Spleen (tissue), 11 donors: ENCODE measurements around the gene KRTCAP2. TPM values are rescaled to one million over a fixed set of nuclear protein-coding genes. Genes with fewer than 3 reads are reported as not detected.

ENCODE experiments used
- DNase-seq: peaks from one replicate; pipeline ENCODE4 v3.0.0-alpha.2; 2020
- H3K27ac ChIP-seq, 8 donors: fragments of 200-600 bp; sonication (generic) in 7 of 8; 1 replicate in 4 of 8; 2 replicates in 4 of 8; pipeline versions ENCODE4 v1.5.0 to v1.8.0; 2016 to 2021; ENCODE audit warnings: inconsistent platforms in 4 of 8, mild to moderate bottlenecking in 4 of 8, moderate library complexity in 1 of 8
- H3K27me3 ChIP-seq, 7 donors: fragments of 200-600 bp; sonication (generic) in 6 of 7; replicated peaks in 1 of 7; 1 replicate in 4 of 7; 2 replicates in 3 of 7; pipeline versions ENCODE4 v1.5.0 to v1.8.0; 2016 to 2021; ENCODE audit warnings: inconsistent platforms in 3 of 7, mild to moderate bottlenecking in 1 of 7
- H3K36me3 ChIP-seq, 6 donors: fragments of 200-600 bp; sonication (generic) in 5 of 6; 1 replicate in 4 of 6; 2 replicates in 2 of 6; pipeline versions ENCODE4 v1.5.0 to v1.8.0; 2016 to 2021; ENCODE audit warnings: inconsistent platforms in 2 of 6
- H3K4me1 ChIP-seq, 6 donors: fragments of 200-600 bp; sonication (generic) in 5 of 6; 1 replicate in 3 of 6; 2 replicates in 3 of 6; pipeline versions ENCODE4 v1.5.0 to v1.8.0; 2016 to 2021; ENCODE audit warnings: inconsistent platforms in 3 of 6
- H3K4me3 ChIP-seq, 8 donors: fragments of 200-600 bp; sonication (generic) in 7 of 8; 1 replicate in 4 of 8; 2 replicates in 4 of 8; pipeline versions ENCODE4 v1.5.0 to v1.8.0; 2016 to 2021; ENCODE audit warnings: inconsistent platforms in 4 of 8, mild to moderate bottlenecking in 4 of 8, moderate library complexity in 2 of 8
- H3K9me3 ChIP-seq, 8 donors: fragments of 200-600 bp; sonication (generic) in 7 of 8; 1 replicate in 4 of 8; 2 replicates in 4 of 8; pipeline versions ENCODE4 v1.5.0 to v1.8.0; 2016 to 2021; ENCODE audit warnings: inconsistent platforms in 4 of 8
- CTCF ChIP-seq, 11 experiments: fragments of 200-600 bp in 7 of 11; fragments of 450-650 bp in 4 of 11; sonication (generic) in 4 of 11; IDR thresholded peaks in 8 of 11; conservative IDR thresholded peaks in 3 of 11; 1 replicate in 7 of 11; 2 replicates in 4 of 11; pipeline versions ENCODE4 v1.4.0 to v1.8.0; 2016 to 2021; ENCODE audit warnings: antibody characterized with exemption in 11 of 11, inconsistent platforms in 4 of 11, mild to moderate bottlenecking in 1 of 11
- POLR2A ChIP-seq, 3 donors: fragments of 450-650 bp; IDR thresholded peaks; one replicate each; pipeline ENCODE4 v1.5.1; 2017; ENCODE audit warnings: antibody characterized with exemption in 3 of 3, mild to moderate bottlenecking in 1 of 3
- POLR2AphosphoS5 ChIP-seq, 3 donors: sonication (generic); formaldehyde crosslinking; IDR thresholded peaks; one replicate each; pipeline ENCODE4 v1.5.1; 2017; ENCODE audit warnings: antibody characterized with exemption in 3 of 3
- WGBS, 5 donors: extraction: QIAGEN DNeasy Blood & Tissue Kit in 3 of 5; methylation state at CpG; one replicate each; pipeline versions ENCODE4 v1.1.5 to v1.1.7; 2013 to 2018; 5-methylcytosine and 5-hydroxymethylcytosine counted together
- intact Hi-C: fragments of 100-400 bp; cut with DNase I; formaldehyde crosslinking; loops from one replicate; pipeline ENCODE4 v1.15.0; 2023; ENCODE audit warnings: low total_unique reads
- polyA plus RNA-seq, 3 donors: library from polyadenylated mRNA; stranded (reverse); fragments of 200-250 nt; gene quantifications; one replicate each; pipeline ENCODE4 v1.2.1, GENCODE V29; 2013
- total RNA-seq, 7 donors: library from RNA; depleted of rRNA in 3 of 7; stranded (reverse); fragments of >200 nt in 3 of 7; fragmentation: NEBNext Ultra II Directional in 4 of 7; extraction: Animal tissue kit (Norgen Biotek cat#: 25700) in 4 of 7; gene quantifications; one replicate each; pipeline versions ENCODE4 v1.1.0 to v1.2.1, GENCODE V29; 2016 to 2021
- donor health status: healthy with polysubstance abuse.
- donor health status: DM: no; HTN: no; CAD: no; lungs with moderate emphysema.
- donor health status: DM: no; HTN: no; CAD: no.
- donor health status: Bipolar disorder and iron deficiency.
- donor health status: healthy.
- donor health status: DM: no; HTN: no; CAD: no.
- donor health status: DM: yes; HTN: yes; CAD: no.

KRTCAP2 gene
- total and polyA plus RNA-seq, 10 donors = 113 to 203 (median 146) TPM

- intact Hi-C loops = loop anchor here (10.0 kb wide), 1 partner anchor 46 kb away; no protein-coding TSS in a partner anchor
- TF ChIP-seq CTCF (IDR thresholded peaks at IDR 0.05 in 8 of 11, conservative IDR thresholded peaks at IDR 0.05 in 3 of 11) (no peak), POLR2AphosphoS5 (IDR thresholded peaks at IDR 0.05) (peak; percentile 13 to 72 (median 37)), POLR2A (IDR thresholded peaks at IDR 0.05) (no peak)
- Histone ChIP-seq H3K4me1 (peaks cover 5 to 63% (median 34%) of the 10 kb centered on the region in 6 donors), H3K36me3 (peaks cover 0 to 23% (median 0%) of the 10 kb centered on the region in 6 donors), H3K9me3 (no peaks in the 10 kb centered on the region), H3K27ac (peak overlapping the region in 3 of 8 donors; percentile 50 to 69 (median 60)), H3K4me3 (peak overlapping the region in 4 of 8 donors; percentile 6 to 53 (median 10)), H3K27me3 (peaks cover 0 to 23% (median 15%) of the 10 kb centered on the region in 7 donors)
- DNase-seq = peak; percentile 70
- 74 to 86% (median 80%) methylated on average over 23 to 30 of the region's 30 CpGs for WGBS, 5 donors
Observed at GRCh38 chr1:155178441-155179111, 5.5 kb upstream of the KRTCAP2 start.

GRCh38 chr1:155177918-155178281, 4.8 kb upstream of the KRTCAP2 start:
- intact Hi-C loops = loop anchor here (10.0 kb wide), 1 partner anchor 47 kb away; no protein-coding TSS in a partner anchor

GRCh38 chr1:155177192-155177917, 4.3 kb upstream of the KRTCAP2 start:
- intact Hi-C loops = loop anchor here (10.0 kb wide), 1 partner anchor 47 kb away; no protein-coding TSS in a partner anchor
- peak; percentile 75 for DNase-seq

More at GRCh38 chr1:155177918-155178281, 4.8 kb upstream of the KRTCAP2 start:
- peak; percentile 72 for DNase-seq
- peak overlapping the region in 4 of 8 donors; percentile 6 to 53 (median 10) for H3K4me3 ChIP-seq
- H3K9me3 ChIP-seq = no peaks in the 10 kb centered on the region
- peaks cover 0 to 23% (median 0%) of the 10 kb centered on the region in 6 donors for H3K36me3 ChIP-seq
- peaks cover 5 to 66% (median 35%) of the 10 kb centered on the region in 6 donors for H3K4me1 ChIP-seq
- H3K27ac ChIP-seq = peak overlapping the region in 3 of 8 donors; percentile 50 to 69 (median 60)
- 92 to 97% (median 96%) methylated on average over 9 of the region's 9 CpGs for WGBS, 5 donors
- peaks cover 0 to 25% (median 15%) of the 10 kb centered on the region in 7 donors for H3K27me3 ChIP-seq
- TF ChIP-seq POLR2AphosphoS5 (IDR thresholded peaks at IDR 0.05) (no peak), CTCF (IDR thresholded peaks at IDR 0.05 in 8 of 11, conservative IDR thresholded peaks at IDR 0.05 in 3 of 11) (no peak), POLR2A (IDR thresholded peaks at IDR 0.05) (no peak)

More at GRCh38 chr1:155177192-155177917, 4.3 kb upstream of the KRTCAP2 start:
- Histone ChIP-seq H3K4me3 (peak overlapping the region in 3 of 8 donors; percentile 9 to 53 (median 13)), H3K27ac (no peak overlapping the region), H3K27me3 (peaks cover 0 to 25% (median 15%) of the 10 kb centered on the region in 7 donors), H3K9me3 (no peaks in the 10 kb centered on the region), H3K36me3 (peaks cover 0 to 23% (median 0%) of the 10 kb centered on the region in 6 donors), H3K4me1 (peaks cover 7 to 71% (median 39%) of the 10 kb centered on the region in 6 donors)
- WGBS, 5 donors = 72 to 89% (median 78%) methylated on average over 10 to 11 of the region's 11 CpGs
- TF ChIP-seq CTCF (IDR thresholded peaks at IDR 0.05 in 8 of 11, conservative IDR thresholded peaks at IDR 0.05 in 3 of 11) (no peak), POLR2AphosphoS5 (IDR thresholded peaks at IDR 0.05) (no peak), POLR2A (IDR thresholded peaks at IDR 0.05) (no peak)
